ENCODE results near the gene CTDSP2. TPM values are rescaled to one million over a fixed set of nuclear protein-coding genes. Genes with fewer than 3 reads are reported as not detected.

The CTDSP2 gene
- polyA plus RNA-seq, 3 donors: 59.1 to 148 (median 70.2) TPM

DNA sequence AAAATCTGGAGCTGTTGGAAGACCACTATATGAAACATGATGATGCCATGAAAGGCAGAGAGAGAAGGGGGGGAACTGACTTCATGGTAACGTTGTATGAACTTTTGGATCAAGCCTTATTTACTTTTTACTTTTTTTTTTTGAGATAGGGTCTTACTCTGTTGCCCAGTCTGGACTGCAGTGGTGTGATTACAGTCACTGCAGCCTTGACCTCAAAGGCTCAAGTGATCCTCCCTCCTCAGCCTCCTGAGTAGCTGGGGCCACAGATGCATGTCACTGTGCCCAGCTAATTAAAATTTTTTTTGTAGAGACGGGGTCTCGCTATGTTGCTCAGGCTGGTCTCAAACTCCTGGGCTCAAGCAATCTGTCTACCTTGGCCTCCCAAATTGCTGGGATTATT is 31.3 kb upstream of the CTDSP2 start:
- Histone ChIP-seq H3K4me2 (replicated peaks; ENCODE audit: extremely low read depth, low read length, poor library complexity, severe bottlenecking) (no peak overlapping the region), H3K9ac (ENCODE audit: insufficient read depth, low read length, poor library complexity, severe bottlenecking) (no peak overlapping the region), H2AFZ (ENCODE audit: insufficient read depth, low read depth, low read length, poor library complexity, severe bottlenecking) (no peak overlapping the region), H3K79me2 (ENCODE audit: insufficient read depth, low read length) (no peaks in the 10 kb centered on the region), H3K27ac (ENCODE audit: low read depth in 1 of 2, low read length in 2 of 2) (no peak overlapping the region), H3K27me3 (ENCODE audit: control insufficient read depth in 2 of 2, insufficient read depth in 2 of 2, low read length in 2 of 2) (no peaks in the 10 kb centered on the region), H4K20me1 (ENCODE audit: insufficient read depth, low read length) (no peaks in the 10 kb centered on the region), H3K36me3 (replicated peaks in 1 of 2; ENCODE audit: control insufficient read depth in 1 of 2, insufficient read depth in 2 of 2, low read length in 2 of 2) (no peaks in the 10 kb centered on the region), H3K9me3 (replicated peaks in 1 of 2; ENCODE audit: control insufficient read depth in 1 of 2, insufficient read depth in 1 of 2, low read length in 2 of 2) (no peaks in the 10 kb centered on the region), H3K4me3 (replicated peaks in 1 of 3; ENCODE audit: low read depth in 2 of 3, low read length in 3 of 3) (no peak overlapping the region), H3K4me1 (ENCODE audit: control insufficient read depth in 1 of 2, insufficient read depth in 2 of 2, low read length in 2 of 2) (peaks cover 14 to 19% of the 10 kb centered on the region in 2 donors)
- TF ChIP-seq, protein P1, sequence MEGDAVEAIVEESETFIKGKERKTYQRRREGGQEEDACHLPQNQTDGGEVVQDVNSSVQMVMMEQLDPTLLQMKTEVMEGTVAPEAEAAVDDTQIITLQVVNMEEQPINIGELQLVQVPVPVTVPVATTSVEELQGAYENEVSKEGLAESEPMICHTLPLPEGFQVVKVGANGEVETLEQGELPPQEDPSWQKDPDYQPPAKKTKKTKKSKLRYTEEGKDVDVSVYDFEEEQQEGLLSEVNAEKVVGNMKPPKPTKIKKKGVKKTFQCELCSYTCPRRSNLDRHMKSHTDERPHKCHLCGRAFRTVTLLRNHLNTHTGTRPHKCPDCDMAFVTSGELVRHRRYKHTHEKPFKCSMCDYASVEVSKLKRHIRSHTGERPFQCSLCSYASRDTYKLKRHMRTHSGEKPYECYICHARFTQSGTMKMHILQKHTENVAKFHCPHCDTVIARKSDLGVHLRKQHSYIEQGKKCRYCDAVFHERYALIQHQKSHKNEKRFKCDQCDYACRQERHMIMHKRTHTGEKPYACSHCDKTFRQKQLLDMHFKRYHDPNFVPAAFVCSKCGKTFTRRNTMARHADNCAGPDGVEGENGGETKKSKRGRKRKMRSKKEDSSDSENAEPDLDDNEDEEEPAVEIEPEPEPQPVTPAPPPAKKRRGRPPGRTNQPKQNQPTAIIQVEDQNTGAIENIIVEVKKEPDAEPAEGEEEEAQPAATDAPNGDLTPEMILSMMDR (IDR thresholded peaks at IDR 0.05): no peak
- no peak overlapping the region for H3K4me3 Mint-ChIP-seq
- no peak for DNase-seq
- H3K36me3 Mint-ChIP-seq: no peaks in the 10 kb centered on the region
- 80% methylated on average over 1 of the region's 3 CpGs for WGBS (ENCODE audit: insufficient coverage)
- H3K9me3 Mint-ChIP-seq: peaks cover 0 to 2% (median 0%) of the 10 kb centered on the region in 7 donors
- H3K27me3 Mint-ChIP-seq (ENCODE audit: low read depth in 3 of 3): peaks cover 0 to 6% (median 4%) of the 10 kb centered on the region in 3 donors
- intact Hi-C loops (cut with micrococcal nuclease): no loop called here
- no peak overlapping the region for H3K27ac Mint-ChIP-seq
- peaks cover 22% of the 10 kb centered on the region for H3K4me1 Mint-ChIP-seq

DNA sequence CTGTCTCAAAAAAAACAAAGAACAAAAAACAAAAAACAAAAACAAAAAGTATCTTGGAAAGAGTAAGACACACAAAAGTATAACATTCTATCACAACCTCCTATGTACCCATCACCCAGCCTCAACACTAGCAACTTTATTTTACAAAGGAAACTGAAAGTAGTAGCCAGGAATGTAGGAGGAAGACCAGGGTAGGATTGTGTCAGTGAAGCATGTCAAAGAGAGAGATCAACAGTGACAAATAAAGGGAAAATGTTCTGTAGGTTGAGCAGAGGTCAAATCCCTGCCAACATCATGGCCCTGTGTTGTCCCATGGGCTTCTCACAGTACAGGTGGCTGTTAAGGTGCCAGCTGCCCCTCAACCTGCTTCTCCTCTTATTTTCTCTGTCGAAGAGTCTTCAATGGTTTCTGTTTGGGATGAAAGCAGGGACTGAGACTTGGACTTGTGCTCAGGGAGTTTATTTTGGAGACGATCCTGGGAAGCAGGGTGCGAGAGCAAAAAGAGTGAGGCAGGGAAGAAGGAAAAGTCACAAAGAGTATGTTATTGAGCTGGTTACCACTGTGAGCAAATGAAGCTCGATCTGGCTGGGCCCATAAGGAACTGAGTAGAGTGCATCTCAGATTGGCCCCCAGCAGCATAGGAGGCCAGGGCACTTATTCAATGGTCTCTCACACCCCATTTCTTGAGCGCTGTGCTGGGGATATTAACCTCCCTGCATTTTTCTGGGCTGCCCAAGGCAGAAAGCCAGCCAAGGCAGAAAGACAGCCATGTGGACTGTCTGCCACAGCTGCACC is 29.4 kb upstream of the CTDSP2 start:
- H2AFZ ChIP-seq (ENCODE audit: insufficient read depth, low read depth, low read length, poor library complexity, severe bottlenecking): no peak overlapping the region
- TF ChIP-seq, protein P1 (IDR thresholded peaks at IDR 0.05): no peak
- intact Hi-C loops (cut with micrococcal nuclease): no loop called here

More for the DNA sequence above, 29.4 kb upstream of the CTDSP2 start:
- peaks cover 0 to 3% (median 2%) of the 10 kb centered on the region in 3 donors for H3K27me3 Mint-ChIP-seq (ENCODE audit: low read depth in 3 of 3)
- Histone ChIP-seq H3K27me3 (ENCODE audit: control insufficient read depth in 2 of 2, insufficient read depth in 2 of 2, low read length in 2 of 2) (no peaks in the 10 kb centered on the region), H3K4me3 (replicated peaks in 1 of 3; ENCODE audit: low read depth in 2 of 3, low read length in 3 of 3) (no peak overlapping the region), H3K4me1 (ENCODE audit: control insufficient read depth in 1 of 2, insufficient read depth in 2 of 2, low read length in 2 of 2) (peaks cover 14 to 19% of the 10 kb centered on the region in 2 donors), H3K9ac (ENCODE audit: insufficient read depth, low read length, poor library complexity, severe bottlenecking) (no peak overlapping the region), H3K79me2 (ENCODE audit: insufficient read depth, low read length) (no peaks in the 10 kb centered on the region), H3K36me3 (replicated peaks in 1 of 2; ENCODE audit: control insufficient read depth in 1 of 2, insufficient read depth in 2 of 2, low read length in 2 of 2) (no peaks in the 10 kb centered on the region), H3K4me2 (replicated peaks; ENCODE audit: extremely low read depth, low read length, poor library complexity, severe bottlenecking) (no peak overlapping the region), H4K20me1 (ENCODE audit: insufficient read depth, low read length) (no peaks in the 10 kb centered on the region), H3K9me3 (replicated peaks in 1 of 2; ENCODE audit: control insufficient read depth in 1 of 2, insufficient read depth in 1 of 2, low read length in 2 of 2) (no peaks in the 10 kb centered on the region), H3K27ac (ENCODE audit: low read depth in 1 of 2, low read length in 2 of 2) (no peak overlapping the region)
- no peak for DNase-seq
- peak overlapping the region in 1 of 7 donors; percentile 54 for H3K27ac Mint-ChIP-seq
- H3K9me3 Mint-ChIP-seq: peaks cover 0 to 4% (median 0%) of the 10 kb centered on the region in 7 donors
- H3K4me1 Mint-ChIP-seq: peaks cover 22% of the 10 kb centered on the region
- no peaks in the 10 kb centered on the region for H3K36me3 Mint-ChIP-seq
- peak overlapping the region in 1 of 2 donors; percentile 19 for H3K4me3 Mint-ChIP-seq
- WGBS (ENCODE audit: insufficient coverage): 97% methylated on average over 3 of the region's 5 CpGs
